ENCODE results near the gene BOC.

GRCh38 chr3:113243846-113244245 is 32.5 kb downstream of the BOC start:
- no peak for TF ChIP-seq CTCF (conservative IDR thresholded peaks at IDR 0.05 in 1 of 2, IDR thresholded peaks at IDR 0.05 in 1 of 2; ENCODE audit: low read depth in 1 of 2, low read length in 2 of 2)
- TF ChIP-seq EZH2 (IDR thresholded peaks at IDR 0.05; ENCODE audit: low read length, missing control alignments): no peak

All from fibroblast of lung (primary cell).